Kidney (tissue), 14 donors: ENCODE data around the gene DYNC1I1. TPM values are rescaled to one million over a fixed set of nuclear protein-coding genes. Genes with fewer than 3 reads are reported as not detected.

Experiments used
- DNase-seq, 5 donors: peaks; one replicate each; pipeline ENCODE4 v3.0.0-alpha.2; 2013 to 2020
- FAIRE-seq: peaks from 2 replicates; lab custom pipeline; 2012; peaks lifted over from hg19 to GRCh38; lab: Jason Lieb, UNC
- H3K27ac ChIP-seq, 2 donors: one replicate each; pipeline ENCODE4 v1.7.0; 2013; ENCODE audit warnings: low read depth in 2 of 2, low read length in 2 of 2, inconsistent platforms in 1 of 2
- H3K27me3 ChIP-seq: one replicate; pipeline ENCODE4 v1.7.1; 2013; ENCODE audit warnings: low read length, inconsistent platforms; ENCODE audit not compliant: control insufficient read depth, insufficient read depth
- H3K36me3 ChIP-seq, 3 donors: one replicate each; pipeline versions ENCODE4 v1.7.0 to v1.7.1; 2013; ENCODE audit warnings: low read length in 3 of 3, control low read depth in 1 of 3, inconsistent platforms in 1 of 3; ENCODE audit not compliant: insufficient read depth in 3 of 3, control insufficient read depth in 2 of 3
- H3K4me1 ChIP-seq, 3 donors: one replicate each; pipeline versions ENCODE4 v1.7.0 to v1.7.1; 2013; ENCODE audit warnings: low read length in 3 of 3, inconsistent platforms in 1 of 3, low read depth in 1 of 3; ENCODE audit not compliant: control insufficient read depth in 2 of 3, insufficient read depth in 2 of 3
- H3K4me3 ChIP-seq, 3 donors: one replicate each; pipeline versions ENCODE4 v1.7.0 to v1.8.1; 2013; ENCODE audit warnings: low read length in 3 of 3, control low read depth in 1 of 3, inconsistent platforms in 1 of 3
- H3K9ac ChIP-seq, 3 donors: one replicate each; pipeline versions ENCODE4 v1.7.0 to v1.7.1; 2013; ENCODE audit warnings: low read length in 3 of 3, control low read depth in 1 of 3, inconsistent platforms in 1 of 3
- H3K9me3 ChIP-seq, 3 donors: one replicate each; pipeline versions ENCODE4 v1.7.0 to v1.7.1; 2013; ENCODE audit warnings: low read length in 3 of 3, control low read depth in 1 of 3, inconsistent platforms in 1 of 3; ENCODE audit not compliant: control insufficient read depth in 2 of 3, insufficient read depth in 1 of 3
- intact Hi-C: fragments of 100-400 bp; cut with DNase I; formaldehyde crosslinking; loops from one replicate; pipeline ENCODE4 v1.11.1; 2022
- polyA plus RNA-seq: library from polyadenylated mRNA; stranded (reverse); fragments of 350-450 nt; fragmentation: Illumina TruSeq; extraction: RNeasy Lipid Tissue Mini Kit (QIAGEN cat#74804); gene quantifications from one replicate; pipeline ENCODE4 v1.2.3, GENCODE V29; 2014; ENCODE audit warnings: low read depth, low replicate concordance; ENCODE audit not compliant: insufficient read depth
- total RNA-seq: library from RNA; stranded (reverse); fragmentation: NEBNext Ultra II Directional; extraction: Animal tissue kit (Norgen Biotek cat#: 25700); gene quantifications from one replicate; pipeline ENCODE4 v1.2.1, GENCODE V29; 2021
- TF ChIP-seq, protein P1 (sequence below): IDR thresholded peaks from 3 replicates; pipeline ENCODE4 v1.5.1; 2012; ENCODE audit warnings: mild to moderate bottlenecking, moderate library complexity, borderline replicate concordance; ENCODE audit not compliant: insufficient read depth; ENCODE audit errors: extremely low read depth
- donor health status: control.
- donor health status: control.
- donor health status: control.
- donor health status: control.
- donor health status: control.
- donor health status: DM: yes; HTN: yes; CAD: no.
- donor health status: Normal renal cell carcinoma (clear cell type).

The DYNC1I1 gene
- total and polyA plus RNA-seq, 2 donors from 2014 or later, result 2.3 to 2.6 TPM

DNA sequence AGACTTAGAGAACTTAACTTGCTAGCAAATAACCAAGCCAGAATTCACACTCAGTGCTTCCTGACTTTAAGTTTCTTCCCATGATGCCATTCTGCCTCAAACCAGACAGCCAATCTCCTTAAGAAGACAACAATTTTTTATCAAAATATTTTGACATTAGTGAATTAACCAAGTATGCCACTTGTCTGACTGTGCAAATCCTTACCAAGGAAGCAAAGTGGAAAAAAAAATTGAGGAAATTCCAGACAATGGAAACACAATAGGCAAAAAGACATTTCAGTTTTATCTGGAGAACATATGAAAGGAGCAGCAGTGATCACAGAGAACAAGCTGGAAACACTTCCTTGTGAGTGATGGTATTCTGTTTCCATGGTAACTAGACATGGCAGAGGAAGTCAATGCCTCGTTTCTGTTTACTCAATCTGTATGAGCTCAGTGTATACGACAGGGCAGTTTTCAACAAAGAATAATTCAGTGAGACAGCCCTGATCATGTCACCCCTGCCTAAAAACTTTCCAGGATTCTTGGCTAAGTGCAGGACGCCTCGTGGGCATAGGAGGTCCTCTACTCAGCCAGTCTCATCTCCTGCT, 114.2 kb downstream of the DYNC1I1 start:
- FAIRE-seq (no peak), DNase-seq (peak in 2 of 5 donors; percentile 25 to 27)
- Histone ChIP-seq H3K27ac (no peak overlapping the region), H3K27me3 (no peaks in the 10 kb centered on the region), H3K9ac (no peak overlapping the region), H3K4me3 (no peak overlapping the region), H3K36me3 (no peaks in the 10 kb centered on the region), H3K4me1 (no peaks in the 10 kb centered on the region), H3K9me3 (no peaks in the 10 kb centered on the region)
- intact Hi-C loops, result no loop called here
- TF ChIP-seq, protein P1, sequence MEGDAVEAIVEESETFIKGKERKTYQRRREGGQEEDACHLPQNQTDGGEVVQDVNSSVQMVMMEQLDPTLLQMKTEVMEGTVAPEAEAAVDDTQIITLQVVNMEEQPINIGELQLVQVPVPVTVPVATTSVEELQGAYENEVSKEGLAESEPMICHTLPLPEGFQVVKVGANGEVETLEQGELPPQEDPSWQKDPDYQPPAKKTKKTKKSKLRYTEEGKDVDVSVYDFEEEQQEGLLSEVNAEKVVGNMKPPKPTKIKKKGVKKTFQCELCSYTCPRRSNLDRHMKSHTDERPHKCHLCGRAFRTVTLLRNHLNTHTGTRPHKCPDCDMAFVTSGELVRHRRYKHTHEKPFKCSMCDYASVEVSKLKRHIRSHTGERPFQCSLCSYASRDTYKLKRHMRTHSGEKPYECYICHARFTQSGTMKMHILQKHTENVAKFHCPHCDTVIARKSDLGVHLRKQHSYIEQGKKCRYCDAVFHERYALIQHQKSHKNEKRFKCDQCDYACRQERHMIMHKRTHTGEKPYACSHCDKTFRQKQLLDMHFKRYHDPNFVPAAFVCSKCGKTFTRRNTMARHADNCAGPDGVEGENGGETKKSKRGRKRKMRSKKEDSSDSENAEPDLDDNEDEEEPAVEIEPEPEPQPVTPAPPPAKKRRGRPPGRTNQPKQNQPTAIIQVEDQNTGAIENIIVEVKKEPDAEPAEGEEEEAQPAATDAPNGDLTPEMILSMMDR, result no peak

DNA sequence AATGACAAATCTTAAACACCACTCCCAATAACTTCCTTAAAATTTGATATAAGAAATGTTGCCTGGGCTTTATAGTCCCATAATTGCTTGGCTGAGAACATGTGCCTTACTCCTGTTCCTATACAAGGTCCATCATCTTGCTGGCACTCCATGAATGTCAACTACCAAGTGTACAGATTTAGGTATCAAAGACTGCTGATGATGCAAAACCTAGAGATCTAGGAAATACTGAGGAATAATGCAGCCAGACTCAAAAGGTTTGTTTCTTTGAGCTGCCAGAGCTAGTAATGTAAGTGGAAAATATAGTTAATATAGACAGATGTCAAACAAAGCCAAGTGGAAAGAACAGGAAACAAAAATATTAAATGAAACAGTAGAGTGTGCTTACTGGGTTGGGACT, 121.1 kb downstream of the DYNC1I1 start:
- intact Hi-C loops, result no loop called here
- Histone ChIP-seq H3K36me3 (no peaks in the 10 kb centered on the region), H3K27me3 (no peaks in the 10 kb centered on the region), H3K9ac (no peak overlapping the region), H3K4me1 (peaks cover 0 to 2% (median 0%) of the 10 kb centered on the region in 3 donors), H3K9me3 (no peaks in the 10 kb centered on the region), H3K27ac (no peak overlapping the region), H3K4me3 (no peak overlapping the region)
- DNase-seq (no peak), FAIRE-seq (no peak)
- TF ChIP-seq, protein P1, result no peak

DNA sequence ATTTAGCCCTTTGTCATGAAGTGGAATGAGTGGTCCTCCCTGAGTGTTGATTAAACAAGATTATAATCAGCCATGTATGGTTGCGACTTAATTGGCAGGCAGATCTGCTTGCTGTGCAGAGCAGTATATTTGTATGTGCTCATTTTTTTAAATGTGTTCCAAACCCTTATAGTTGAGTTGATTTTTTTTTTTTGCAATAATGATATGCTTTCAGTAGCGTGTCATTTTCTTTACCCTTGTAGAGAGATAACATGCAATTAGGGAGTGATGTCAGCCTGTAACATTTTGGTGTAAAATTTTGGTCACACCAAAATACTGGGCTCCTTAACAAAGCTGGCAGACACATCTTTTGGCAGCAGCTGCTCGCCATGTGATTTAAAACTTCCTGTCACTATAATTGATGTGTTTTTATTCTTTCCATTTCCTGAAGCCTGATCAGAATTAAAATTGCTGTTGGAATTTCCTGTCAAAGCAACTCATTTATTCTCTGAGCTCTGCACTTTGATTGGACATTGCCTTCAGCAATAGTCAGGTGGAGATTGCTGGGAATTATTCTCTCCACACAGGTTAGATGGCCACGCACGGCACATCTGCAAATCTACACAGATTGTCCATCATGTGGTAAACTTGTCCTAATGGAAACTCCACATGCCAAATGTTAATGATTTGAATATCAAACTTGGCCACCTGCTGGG, 125.3 kb downstream of the DYNC1I1 start:
- Histone ChIP-seq H3K4me1 (peaks cover 0 to 2% (median 0%) of the 10 kb centered on the region in 3 donors), H3K9me3 (no peaks in the 10 kb centered on the region), H3K4me3 (no peak overlapping the region), H3K27ac (no peak overlapping the region), H3K9ac (no peak overlapping the region), H3K27me3 (no peaks in the 10 kb centered on the region), H3K36me3 (no peaks in the 10 kb centered on the region)
- TF ChIP-seq, protein P1, result no peak
- FAIRE-seq (no peak), DNase-seq (no peak)
- intact Hi-C loops, result no loop called here
